Loucy (cell line): ENCODE results near the gene SLC23A3.

Experiments used
- H2AFZ ChIP-seq: fragments of 200-600 bp; sonication (generic); 2 replicates; pipeline ENCODE4 v1.6.0; 2016; ENCODE audit warnings: antibody characterized with exemption, mild to moderate bottlenecking, low read length, moderate library complexity
- H3F3A ChIP-seq: fragments of 200-600 bp; 2 replicates; pipeline ENCODE4 v1.6.0; 2016; ENCODE audit warnings: antibody characterized with exemption, low read depth, mild to moderate bottlenecking
- H3K27me3 ChIP-seq: fragments of 200-600 bp; sonication (generic); 2 replicates; pipeline ENCODE4 v1.6.1; 2014; ENCODE audit warnings: low read length, mild to moderate bottlenecking; ENCODE audit not compliant: insufficient read depth, poor library complexity, severe bottlenecking
- H3K36me3 ChIP-seq: fragments of 200-600 bp; sonication (generic); 2 replicates; pipeline ENCODE4 v1.6.1; 2016; ENCODE audit warnings: low read length; ENCODE audit not compliant: insufficient read depth
- H3K4me1 ChIP-seq: fragments of 200-600 bp; sonication (generic); 2 replicates; pipeline ENCODE4 v1.5.1; 2014; ENCODE audit warnings: low read length, mild to moderate bottlenecking; ENCODE audit not compliant: insufficient read depth, poor library complexity, severe bottlenecking
- H3K4me2 ChIP-seq: fragments of 200-600 bp; sonication (generic); 2 replicates; pipeline ENCODE4 v1.6.0; 2014; ENCODE audit warnings: antibody characterized with exemption, low read length, low read depth, mild to moderate bottlenecking; ENCODE audit not compliant: poor library complexity, severe bottlenecking
- H3K4me3 ChIP-seq: fragments of 200-600 bp; sonication (generic); 2 replicates; pipeline ENCODE4 v1.5.1; 2014; ENCODE audit warnings: low read length, mild to moderate bottlenecking, mixed read lengths; ENCODE audit not compliant: poor library complexity, severe bottlenecking
- H3K79me2 ChIP-seq: fragments of 200-600 bp; sonication (generic); 2 replicates; pipeline ENCODE4 v1.6.1; 2014; ENCODE audit warnings: low read length; ENCODE audit not compliant: insufficient read depth
- H3K9ac ChIP-seq: fragments of 200-600 bp; sonication (generic); 2 replicates; pipeline ENCODE4 v1.6.0; 2014; ENCODE audit warnings: mild to moderate bottlenecking, low read depth, low read length, moderate library complexity; ENCODE audit not compliant: poor library complexity, severe bottlenecking
- H3K9me2 ChIP-seq: fragments of 200-600 bp; sonication (generic); replicated peaks from 2 replicates; pipeline ENCODE4 v1.6.1; 2016; ENCODE audit warnings: low read depth, low read length, mixed read lengths
- H3K9me3 ChIP-seq: fragments of 200-600 bp; sonication (generic); 2 replicates; pipeline ENCODE4 v1.6.1; 2014; ENCODE audit warnings: mild to moderate bottlenecking, antibody characterized with exemption, low read length, low read depth; ENCODE audit not compliant: insufficient read depth
- H4K20me1 ChIP-seq: fragments of 200-600 bp; sonication (generic); 2 replicates; pipeline ENCODE4 v1.6.0; 2014; ENCODE audit warnings: antibody characterized with exemption, low read length, mild to moderate bottlenecking; ENCODE audit not compliant: insufficient read depth, poor library complexity, severe bottlenecking
- CTCF ChIP-seq: fragments of 200-600 bp; sonication (generic); conservative IDR thresholded peaks from 2 replicates; pipeline ENCODE4 v1.5.1; 2014; ENCODE audit warnings: mild to moderate bottlenecking, antibody characterized with exemption, low read length
- EZH2phosphoT487 ChIP-seq: fragments of 200-600 bp; IDR thresholded peaks from 2 replicates; pipeline ENCODE4 v1.6.1; 2018; ENCODE audit warnings: antibody characterized with exemption, mild to moderate bottlenecking, moderate library complexity, borderline replicate concordance

Gene SLC23A3

GRCh38 chr2:219118504-219118903 lies 51.3 kb downstream of the SLC23A3 start:
- no peaks in the 10 kb centered on the region for H3K27me3 ChIP-seq
- no peaks in the 10 kb centered on the region for H3F3A ChIP-seq
- H3K36me3 ChIP-seq, result no peaks in the 10 kb centered on the region
- no peaks in the 10 kb centered on the region for H3K79me2 ChIP-seq
- H3K9me2 ChIP-seq, result no peaks in the 10 kb centered on the region
- H3K4me3 ChIP-seq, result no peak overlapping the region
- no peak overlapping the region for H2AFZ ChIP-seq
- no peaks in the 10 kb centered on the region for H3K9me3 ChIP-seq
- no peak for TF ChIP-seq CTCF
- no peak for TF ChIP-seq EZH2phosphoT487
- H3K4me1 ChIP-seq, result no peaks in the 10 kb centered on the region
- no peak overlapping the region for H3K9ac ChIP-seq
- H4K20me1 ChIP-seq, result no peaks in the 10 kb centered on the region
- H3K4me2 ChIP-seq, result no peak overlapping the region

GRCh38 chr2:219116776-219117646 lies 52.8 kb downstream of the SLC23A3 start:
- H3K9me2 ChIP-seq, result no peaks in the 10 kb centered on the region
- no peaks in the 10 kb centered on the region; the same call in 1 of the 2 replicates for H3K79me2 ChIP-seq
- H2AFZ ChIP-seq, result no peak overlapping the region
- H4K20me1 ChIP-seq, result no peaks in the 10 kb centered on the region
- H3F3A ChIP-seq, result no peaks in the 10 kb centered on the region
- H3K27me3 ChIP-seq, result no peaks in the 10 kb centered on the region
- H3K4me1 ChIP-seq, result no peaks in the 10 kb centered on the region
- no peaks in the 10 kb centered on the region for H3K9me3 ChIP-seq
- H3K4me3 ChIP-seq, result no peak overlapping the region
- H3K36me3 ChIP-seq, result no peaks in the 10 kb centered on the region
- H3K4me2 ChIP-seq, result no peak overlapping the region
- no peak overlapping the region for H3K9ac ChIP-seq
- no peak for TF ChIP-seq CTCF
- TF ChIP-seq EZH2phosphoT487, result no peak

GRCh38 chr2:219112651-219113338 lies 57.0 kb downstream of the SLC23A3 start:
- TF ChIP-seq CTCF, result no peak
- TF ChIP-seq EZH2phosphoT487, result no peak
- H3K79me2 ChIP-seq, result no peaks in the 10 kb centered on the region; the same call in 1 of the 2 replicates
- H3F3A ChIP-seq, result no peaks in the 10 kb centered on the region
- no peak overlapping the region for H3K4me2 ChIP-seq
- H3K9me2 ChIP-seq, result no peaks in the 10 kb centered on the region
- H2AFZ ChIP-seq, result no peak overlapping the region
- peaks cover 7% of the 10 kb centered on the region for H3K4me1 ChIP-seq
- no peaks in the 10 kb centered on the region for H3K36me3 ChIP-seq
- no peaks in the 10 kb centered on the region for H3K9me3 ChIP-seq
- H3K9ac ChIP-seq, result no peak overlapping the region
- H3K27me3 ChIP-seq, result no peaks in the 10 kb centered on the region
- H4K20me1 ChIP-seq, result no peaks in the 10 kb centered on the region
- H3K4me3 ChIP-seq, result no peak overlapping the region
